HepG2 (cell line): ENCODE results near the gene CD101.

Experiments used
- BCL3 ChIP-seq: sonication (generic); formaldehyde crosslinking; IDR thresholded peaks from 2 replicates; pipeline ENCODE4 v1.5.1; 2020; ENCODE audit warnings: mild to moderate bottlenecking, missing genetic modification reagents, moderate library complexity
- ELF1 ChIP-seq: sonication (generic); formaldehyde crosslinking; IDR thresholded peaks from 2 replicates; pipeline ENCODE4 v1.4.0; 2020; ENCODE audit warnings: missing genetic modification reagents
- EZH2 ChIP-seq: conservative IDR thresholded peaks from 2 replicates; pipeline ENCODE4 v1.6.1; 2012; ENCODE audit warnings: mild to moderate bottlenecking, low read depth, low read length, moderate library complexity
- FOXP1 ChIP-seq, 2 experiments: fragments of 450-650 bp in 1 of 2; IDR thresholded peaks; 2 replicates each; pipeline ENCODE4 v1.6.1; 2017 to 2018; ENCODE audit warnings: antibody characterized with exemption in 1 of 2
- GPBP1L1 ChIP-seq: sonication (generic); formaldehyde crosslinking; IDR thresholded peaks from 2 replicates; pipeline ENCODE4 v1.5.0; 2020; ENCODE audit warnings: mild to moderate bottlenecking, missing genetic modification reagents
- MZF1 ChIP-seq: sonication (generic); formaldehyde crosslinking; IDR thresholded peaks from 2 replicates; pipeline ENCODE4 v1.8.1; 2023; ENCODE audit warnings: mild to moderate bottlenecking, missing genetic modification reagents, borderline replicate concordance
- NCOA1 ChIP-seq: sonication (generic); formaldehyde crosslinking; IDR thresholded peaks from 2 replicates; pipeline ENCODE4 v1.9.0; 2021; ENCODE audit warnings: missing genetic modification reagents
- PHF20 ChIP-seq: sonication (generic); formaldehyde crosslinking; IDR thresholded peaks from 2 replicates; pipeline ENCODE4 v1.5.0; 2020; ENCODE audit warnings: mild to moderate bottlenecking, missing genetic modification reagents
- POLR2AphosphoS5 ChIP-seq: IDR thresholded peaks from 2 replicates; pipeline ENCODE4 v1.6.1; 2012; ENCODE audit warnings: low read depth, low read length
- SMC3 ChIP-seq: IDR thresholded peaks from 2 replicates; pipeline ENCODE4 v1.6.1; 2011; ENCODE audit warnings: low read length, improper control_type of control experiment
- SNAI1 ChIP-seq: sonication (generic); formaldehyde crosslinking; IDR thresholded peaks from 2 replicates; pipeline ENCODE4 v1.5.0; 2020; ENCODE audit warnings: mild to moderate bottlenecking, missing genetic modification reagents, borderline replicate concordance
- ZBTB33 ChIP-seq: sonication (generic); formaldehyde crosslinking; IDR thresholded peaks from 2 replicates; pipeline ENCODE4 v1.4.0; 2020; ENCODE audit warnings: missing genetic modification reagents

- TF ChIP-seq GPBP1L1 (CRISPR knock-in tag) (no peak), BCL3 (no peak), MZF1 (CRISPR knock-in tag) (no peak), SMC3 (no peak), SNAI1 (CRISPR knock-in tag) (no peak), ZBTB33 (no peak), POLR2AphosphoS5 (no peak), PHF20 (CRISPR knock-in tag) (no peak), NCOA1 (no peak), EZH2 (no peak), FOXP1 (IDR thresholded peaks at IDR 0.05) (no peak), FOXP1 (CRISPR knock-in tag; IDR thresholded peaks at IDR 0.05) (no peak), ELF1 (CRISPR knock-in tag) (no peak)
These were observed 17.0 kb upstream of the CD101 start for GRCh38 chr1:116984406-116985160.
